A549 treated with AZD9567 at 1 μM for 4 hours (cell line): Measurements from ENCODE around the gene MDH1B. TPM values are rescaled to one million over a fixed set of nuclear protein-coding genes. Genes with fewer than 3 reads are reported as not detected.

Experiments
- total RNA-seq: library from RNA; stranded (reverse); fragments of 200-300 nt; extraction: Qiagen RNA extraction; gene quantifications from 5 replicates; pipeline ENCODE4 v1.2.3, GENCODE V29; 2022; ENCODE audit not compliant: insufficient read depth

The MDH1B gene
- 1.4 to 1.7 TPM (median 1.6 TPM) in 4 of 5 replicates, not detected in the other for total RNA-seq

DNA sequence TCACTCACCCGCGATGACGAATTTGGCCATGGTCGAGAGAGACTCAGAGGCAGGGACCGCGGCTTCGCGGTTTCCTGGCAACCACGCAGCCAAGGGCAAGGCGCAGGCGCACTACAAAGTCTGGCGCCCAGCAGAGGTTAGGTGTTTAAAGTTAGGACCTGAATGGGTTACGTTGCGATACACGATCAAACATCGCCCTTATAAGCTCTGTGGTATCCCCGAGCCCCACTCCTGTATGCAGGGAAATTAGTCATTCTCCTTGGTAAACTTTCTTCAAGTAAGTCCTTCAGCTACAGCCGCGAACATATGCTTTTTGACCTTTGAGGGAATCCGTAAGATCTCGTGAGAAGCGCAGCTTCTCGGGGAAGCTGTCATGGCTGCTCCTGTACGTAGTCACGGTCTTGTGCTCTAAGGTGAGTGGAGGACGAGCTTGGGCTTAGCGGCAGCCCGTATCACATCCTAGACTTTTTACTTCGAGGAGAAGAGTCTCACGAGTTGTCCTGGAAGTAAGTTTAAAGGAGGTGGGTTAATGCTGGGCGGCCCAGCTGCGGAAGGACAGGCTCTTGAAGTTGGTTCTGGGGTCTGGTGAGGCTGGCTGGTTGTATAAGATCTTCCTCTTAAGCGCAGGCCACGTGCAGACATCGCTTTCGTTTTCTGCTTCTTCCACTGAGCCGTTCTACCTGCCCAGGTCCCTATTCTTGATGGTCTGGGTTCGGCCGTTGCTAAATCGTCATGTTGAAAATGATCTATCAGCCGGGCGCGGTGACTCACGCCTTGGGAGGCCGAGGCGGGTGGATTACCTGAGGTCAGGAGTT, at the start of gene MDH1B, which contains the start of gene FASTKD2:
MDH1B (minus strand) TSS at position 87 of the 815 bp plus-strand sequence; CDS start at position 30, 57 bp downstream.
FASTKD2 (plus strand) TSS at position 365 of the 815 bp plus-strand sequence. CDS start 1,088 bp downstream, outside the sequence.

DNA sequence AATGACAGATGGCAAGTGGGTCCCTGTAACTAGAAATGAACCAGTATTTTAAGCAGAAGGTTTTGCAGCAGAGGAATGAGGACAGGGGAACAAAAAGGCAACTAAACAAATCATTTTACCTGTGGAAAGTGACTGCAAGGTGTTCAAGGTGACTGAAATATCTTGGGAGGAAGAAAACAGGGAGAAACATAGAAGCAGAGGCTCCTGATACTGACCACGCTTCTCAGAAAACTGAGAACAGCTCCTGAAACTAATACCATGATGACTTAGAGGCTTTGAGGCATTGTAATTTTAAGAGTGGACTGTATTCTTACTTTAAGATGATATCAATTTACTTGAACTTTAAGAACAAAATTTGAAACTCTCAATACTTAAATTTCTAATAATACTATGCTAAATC, 46.8 kb downstream of the MDH1B start, which contains the start of gene DYTN:
DYTN (minus strand) TSS at position 101 of the 400 bp plus-strand sequence. CDS start 117 bp downstream, outside the sequence.

Other genes starting within 250 kb of the MDH1B start
- not detected in 5 replicates for gene FAM237A, start 122.8 kb downstream of the MDH1B start, total RNA-seq
- gene DYTN, start 46.9 kb downstream of the MDH1B start, total RNA-seq, result 0.12 TPM in 1 of 5 replicates, not detected in the others
- 29.6 to 34.2 TPM (median 32.7 TPM) in 5 replicates for gene FASTKD2, start 278 bp upstream of the MDH1B start, total RNA-seq
- gene CPO, start 174.2 kb upstream of the MDH1B start, total RNA-seq, result 0.07 to 0.13 TPM (median 0.08 TPM) in 4 of 5 replicates, not detected in the other